Upper lobe of left lung (tissue), 6 donors: ENCODE data around the gene CCNDBP1. TPM values are rescaled to one million over a fixed set of nuclear protein-coding genes. Genes with fewer than 3 reads are reported as not detected.

Source experiments
- ATAC-seq, 2 donors: fragments of 200-7000 bp; cut with Tn5 transposase; one replicate each; pipeline ENCODE4 v1.9.1; 2022; ENCODE audit warnings: mild to moderate bottlenecking in 2 of 2, moderate library complexity in 2 of 2; ENCODE audit not compliant: low FRiP score in 2 of 2
- DNase-seq, 2 donors: peaks; one replicate each; pipeline ENCODE4 v3.0.0-alpha.2; 2019 to 2020
- H3K27ac ChIP-seq, 4 donors: fragments of 200-600 bp; sonication (generic); one replicate each; pipeline ENCODE4 v1.5.1; 2016 to 2019
- H3K27me3 ChIP-seq, 4 donors: fragments of 200-600 bp; sonication (generic); one replicate each; pipeline ENCODE4 v1.5.1; 2017 to 2019
- H3K36me3 ChIP-seq, 4 donors: fragments of 200-600 bp; sonication (generic); one replicate each; pipeline ENCODE4 v1.5.1; 2016 to 2019
- H3K4me1 ChIP-seq, 4 donors: fragments of 200-600 bp; sonication (generic); one replicate each; pipeline ENCODE4 v1.5.1; 2018 to 2019
- H3K4me3 ChIP-seq, 4 donors: fragments of 200-600 bp; sonication (generic); one replicate each; pipeline ENCODE4 v1.5.1; 2017 to 2019; ENCODE audit warnings: mild to moderate bottlenecking in 2 of 4, moderate library complexity in 1 of 4
- H3K9me3 ChIP-seq, 4 donors: fragments of 200-600 bp; sonication (generic); one replicate each; pipeline ENCODE4 v1.5.1; 2018 to 2019
- CTCF ChIP-seq, 6 experiments: fragments of 450-650 bp in 4 of 6; fragments of 200-600 bp in 2 of 6; sonication (generic) in 2 of 6; IDR thresholded peaks; one replicate each; pipeline ENCODE4 v1.5.1; 2016 to 2019; ENCODE audit warnings: antibody characterized with exemption in 6 of 6
- EP300 ChIP-seq, 4 donors: sonication (generic); formaldehyde crosslinking; IDR thresholded peaks; one replicate each; pipeline ENCODE4 v1.5.1; 2017; ENCODE audit warnings: antibody characterized with exemption in 4 of 4, control low read depth in 2 of 4
- POLR2A ChIP-seq, 4 donors: fragments of 450-650 bp; IDR thresholded peaks; one replicate each; pipeline ENCODE4 v1.5.1; 2016 to 2017; ENCODE audit warnings: antibody characterized with exemption in 4 of 4, mild to moderate bottlenecking in 2 of 4
- POLR2AphosphoS5 ChIP-seq, 2 donors: sonication (generic); formaldehyde crosslinking; IDR thresholded peaks; one replicate each; pipeline ENCODE4 v1.5.1; 2017; ENCODE audit warnings: antibody characterized with exemption in 2 of 2
- WGBS, 2 donors: methylation state at CpG; one replicate each; pipeline ENCODE4 v1.1.5; 2017 to 2018; 5-methylcytosine and 5-hydroxymethylcytosine counted together
- total RNA-seq, 6 donors: library from RNA; depleted of rRNA in 4 of 6; stranded (reverse); fragments of >200 nt in 4 of 6; gene quantifications; one replicate each; pipeline versions ENCODE4 v1.1.0 to v1.2.1, GENCODE V29; 2016 to 2021
- donor health status: DM: no; HTN: no; CAD: no; lungs with moderate emphysema.
- donor health status: DM: no; HTN: yes; CAD: no; lungs with severe emphysema.

Gene CCNDBP1
- total RNA-seq, 6 donors from 2014 or later = 56.1 to 117 (median 95.5) TPM

GRCh38 chr15:43209059-43209824, 24.0 kb downstream of the CCNDBP1 start:
- peaks cover 0 to 5% (median 0%) of the 10 kb centered on the region in 4 donors for H3K27me3 ChIP-seq
- DNase-seq = peak in 1 of 2 donors; percentile 77
- no peak overlapping the region for H3K4me3 ChIP-seq
- H3K9me3 ChIP-seq = no peaks in the 10 kb centered on the region
- TF ChIP-seq POLR2A (IDR thresholded peaks at IDR 0.05) = no peak
- H3K36me3 ChIP-seq = no peaks in the 10 kb centered on the region
- no peak overlapping the region for H3K27ac ChIP-seq
- 63 to 79% methylated on average over 5 to 13 of the region's 13 CpGs for WGBS, 2 donors
- ATAC-seq = no peak
- H3K4me1 ChIP-seq = no peaks in the 10 kb centered on the region

- H3K27ac ChIP-seq = no peak overlapping the region
- no peaks in the 10 kb centered on the region for H3K36me3 ChIP-seq
- DNase-seq (no peak), ATAC-seq (no peak)
- no peaks in the 10 kb centered on the region for H3K4me1 ChIP-seq
- H3K9me3 ChIP-seq = no peaks in the 10 kb centered on the region
- 83 to 90% methylated on average over 13 to 15 of the region's 15 CpGs for WGBS, 2 donors
- TF ChIP-seq CTCF (IDR thresholded peaks at IDR 0.05) = no peak
- TF ChIP-seq POLR2AphosphoS5 (IDR thresholded peaks at IDR 0.05) = no peak
- TF ChIP-seq EP300 (IDR thresholded peaks at IDR 0.05) = no peak
- no peak for TF ChIP-seq POLR2A (IDR thresholded peaks at IDR 0.05)
- peaks cover 0 to 5% (median 0%) of the 10 kb centered on the region in 4 donors for H3K27me3 ChIP-seq
- no peak overlapping the region for H3K4me3 ChIP-seq
Observed at GRCh38 chr15:43210172-43210745, 25.1 kb downstream of the CCNDBP1 start.

GRCh38 chr15:43210807-43211206, 25.6 kb downstream of the CCNDBP1 start:
- ATAC-seq = no peak
- WGBS, 2 donors = 72 to 86% methylated on average over 9 of the region's 9 CpGs

GRCh38 chr15:43211224-43211735, 26.1 kb downstream of the CCNDBP1 start:
- TF ChIP-seq CTCF (IDR thresholded peaks at IDR 0.05) (no peak), EP300 (IDR thresholded peaks at IDR 0.05) (no peak), POLR2AphosphoS5 (IDR thresholded peaks at IDR 0.05) (no peak), POLR2A (IDR thresholded peaks at IDR 0.05) (no peak)
- Histone ChIP-seq H3K9me3 (no peaks in the 10 kb centered on the region), H3K27me3 (peaks cover 0 to 5% (median 0%) of the 10 kb centered on the region in 4 donors), H3K36me3 (no peaks in the 10 kb centered on the region), H3K4me1 (no peaks in the 10 kb centered on the region), H3K27ac (no peak overlapping the region), H3K4me3 (no peak overlapping the region)
- WGBS, 2 donors = 96 to 100% methylated on average over 1 to 4 of the region's 4 CpGs
- ATAC-seq (no peak), DNase-seq (no peak)

More at GRCh38 chr15:43210807-43211206, 25.6 kb downstream of the CCNDBP1 start:
- Histone ChIP-seq H3K36me3 (no peaks in the 10 kb centered on the region), H3K4me1 (no peaks in the 10 kb centered on the region), H3K9me3 (no peaks in the 10 kb centered on the region), H3K27ac (no peak overlapping the region), H3K4me3 (no peak overlapping the region), H3K27me3 (peaks cover 0 to 5% (median 0%) of the 10 kb centered on the region in 4 donors)
- TF ChIP-seq CTCF (IDR thresholded peaks at IDR 0.05) = no peak
- no peak for TF ChIP-seq EP300 (IDR thresholded peaks at IDR 0.05)
- no peak for TF ChIP-seq POLR2AphosphoS5 (IDR thresholded peaks at IDR 0.05)
- no peak for TF ChIP-seq POLR2A (IDR thresholded peaks at IDR 0.05)
- no peak for DNase-seq

GRCh38 chr15:43212299-43212698, 27.1 kb downstream of the CCNDBP1 start:
- Histone ChIP-seq H3K27me3 (peaks cover 0 to 5% (median 0%) of the 10 kb centered on the region in 4 donors), H3K36me3 (no peaks in the 10 kb centered on the region), H3K9me3 (no peaks in the 10 kb centered on the region), H3K4me1 (no peaks in the 10 kb centered on the region), H3K27ac (no peak overlapping the region), H3K4me3 (no peak overlapping the region)
- ATAC-seq = no peak
- no peak for DNase-seq
- 80 to 82% methylated on average over 8 of the region's 8 CpGs for WGBS, 2 donors
- TF ChIP-seq POLR2A (IDR thresholded peaks at IDR 0.05) = no peak
- no peak for TF ChIP-seq POLR2AphosphoS5 (IDR thresholded peaks at IDR 0.05)
- TF ChIP-seq EP300 (IDR thresholded peaks at IDR 0.05) = no peak
- TF ChIP-seq CTCF (IDR thresholded peaks at IDR 0.05) = no peak
